Natural killer cell (primary cell): ENCODE measurements around the gene ZSWIM6. TPM values are rescaled to one million over a fixed set of nuclear protein-coding genes. Genes with fewer than 3 reads are reported as not detected.

Experiments
- ATAC-seq, 3 donors: fragments of 150-1000 bp in 2 of 3; fragments of 200-7000 bp in 1 of 3; cut with Tn5 transposase; 1 replicate in 1 of 3; 2 replicates in 2 of 3; pipeline ENCODE4 v1.10.0; 2021; ENCODE audit warnings: mild to moderate bottlenecking in 2 of 3, moderate library complexity in 2 of 3
- DNase-seq, 2 donors: peaks; one replicate each; pipeline versions ENCODE4 v3.0.0 to v3.0.0-alpha.2; 2013 to 2021; ENCODE audit warnings: mixed read lengths in 1 of 2
- H3K27ac ChIP-seq: one replicate; pipeline ENCODE4 v1.5.1; 2013; ENCODE audit warnings: mild to moderate bottlenecking, low read length
- H3K27me3 ChIP-seq: one replicate; pipeline ENCODE4 v1.6.1; 2013; ENCODE audit warnings: low read length; ENCODE audit not compliant: control insufficient read depth, insufficient read depth
- H3K36me3 ChIP-seq: one replicate; pipeline ENCODE4 v1.6.1; 2013; ENCODE audit warnings: low read length; ENCODE audit not compliant: control insufficient read depth, insufficient read depth
- H3K4me1 ChIP-seq: one replicate; pipeline ENCODE4 v1.6.1; 2013; ENCODE audit warnings: low read length; ENCODE audit not compliant: control insufficient read depth, insufficient read depth
- H3K4me3 ChIP-seq: one replicate; pipeline ENCODE4 v1.5.1; 2013; ENCODE audit warnings: low read length
- H3K9me3 ChIP-seq: one replicate; pipeline ENCODE4 v1.6.1; 2013; ENCODE audit warnings: low read length; ENCODE audit not compliant: control insufficient read depth, insufficient read depth
- H3K27ac Mint-ChIP-seq, 2 donors: one replicate each; pipeline ENCODE4 v1.8.0; 2022; ENCODE audit warnings: mild to moderate bottlenecking in 2 of 2, mixed read lengths in 2 of 2, moderate library complexity in 1 of 2
- H3K27me3 Mint-ChIP-seq, 2 donors: one replicate each; pipeline ENCODE4 v1.8.0; 2022; ENCODE audit warnings: low read depth in 2 of 2, mixed read lengths in 2 of 2
- H3K36me3 Mint-ChIP-seq: one replicate; pipeline ENCODE4 v1.8.0; 2022; ENCODE audit warnings: mixed read lengths
- H3K4me1 Mint-ChIP-seq, 2 donors: one replicate each; pipeline ENCODE4 v1.8.0; 2022; ENCODE audit warnings: mixed read lengths in 2 of 2
- H3K4me3 Mint-ChIP-seq: one replicate; pipeline ENCODE4 v1.8.0; 2022; ENCODE audit warnings: mild to moderate bottlenecking, moderate library complexity, mixed read lengths
- H3K9me3 Mint-ChIP-seq, 2 donors: one replicate each; pipeline ENCODE4 v1.8.0; 2022; ENCODE audit warnings: mixed read lengths in 2 of 2
- CTCF ChIP-seq: fragments of 200-600 bp; IDR thresholded peaks from one replicate; pipeline ENCODE4 v1.8.0; 2022; ENCODE audit warnings: antibody characterized with exemption
- WGBS: methylation state at CpG from one replicate; pipeline ENCODE4 v1.1.7; 2013; ENCODE audit warnings: missing lambda C conversion rate; ENCODE audit not compliant: insufficient coverage; 5-methylcytosine and 5-hydroxymethylcytosine counted together
- intact Hi-C: fragments of 100-400 bp; cut with micrococcal nuclease; formaldehyde crosslinking; loops from one replicate; pipeline ENCODE4 v1.14.2; 2022
- total RNA-seq, 4 donors: library from RNA; stranded (reverse); fragments of 120-200 nt in 1 of 4; gene quantifications; one replicate each; pipeline versions ENCODE4 v1.2.3 to v1.2.4, GENCODE V29; 2013 to 2022

Gene ZSWIM6
- total RNA-seq, 3 donors from 2014 or later (not counting 1 experiment from before 2014, with no cell fraction given), result 8.7 to 11.4 (median 10.5) TPM

GRCh38 chr5:61491861-61492260, 159.8 kb downstream of the ZSWIM6 start:
- no peaks in the 10 kb centered on the region for H3K9me3 ChIP-seq
- H3K36me3 ChIP-seq, result peaks cover 2% of the 10 kb centered on the region
- DNase-seq, result no peak
- Mint-ChIP-seq H3K9me3 (peaks cover 2 to 3% of the 10 kb centered on the region in 2 donors), H3K36me3 (no peaks in the 10 kb centered on the region), H3K4me1 (peaks cover 9 to 19% of the 10 kb centered on the region in 2 donors), H3K27ac (no peak overlapping the region), H3K27me3 (no peaks in the 10 kb centered on the region), H3K4me3 (no peak overlapping the region)
- H3K27me3 ChIP-seq, result no peaks in the 10 kb centered on the region
- 100% methylated on average over 1 of the region's 1 CpG for WGBS
- H3K4me3 ChIP-seq, result no peak overlapping the region
- ATAC-seq, result no peak
- TF ChIP-seq CTCF, result no peak
- no peaks in the 10 kb centered on the region for H3K4me1 ChIP-seq
- H3K27ac ChIP-seq, result no peak overlapping the region
- intact Hi-C loops, result no loop called here

GRCh38 chr5:61493973-61494372, 161.9 kb downstream of the ZSWIM6 start:
- no peaks in the 10 kb centered on the region for H3K4me1 ChIP-seq
- H3K27me3 Mint-ChIP-seq, result no peaks in the 10 kb centered on the region
- no peak overlapping the region for H3K4me3 ChIP-seq
- no peak overlapping the region for H3K27ac ChIP-seq
- H3K27me3 ChIP-seq, result no peaks in the 10 kb centered on the region
- WGBS, result 91% methylated on average over 5 of the region's 7 CpGs
- H3K9me3 ChIP-seq, result no peaks in the 10 kb centered on the region
- no peak overlapping the region for H3K4me3 Mint-ChIP-seq
- ATAC-seq (no peak), DNase-seq (no peak)
- H3K36me3 Mint-ChIP-seq, result no peaks in the 10 kb centered on the region
- peaks cover 2% of the 10 kb centered on the region for H3K36me3 ChIP-seq
- H3K4me1 Mint-ChIP-seq, result peaks cover 3 to 5% of the 10 kb centered on the region in 2 donors
- H3K27ac Mint-ChIP-seq, result no peak overlapping the region
- intact Hi-C loops, result no loop called here
- TF ChIP-seq CTCF, result no peak
- peaks cover under 1 to 2% of the 10 kb centered on the region in 2 donors for H3K9me3 Mint-ChIP-seq

GRCh38 chr5:61496446-61496845, 164.4 kb downstream of the ZSWIM6 start:
- Mint-ChIP-seq H3K9me3 (no peaks in the 10 kb centered on the region), H3K27me3 (no peaks in the 10 kb centered on the region), H3K36me3 (no peaks in the 10 kb centered on the region), H3K27ac (no peak overlapping the region), H3K4me3 (no peak overlapping the region), H3K4me1 (peaks cover 0 to 5% of the 10 kb centered on the region in 2 donors)
- Histone ChIP-seq H3K36me3 (peaks cover 2% of the 10 kb centered on the region), H3K9me3 (no peaks in the 10 kb centered on the region), H3K4me1 (no peaks in the 10 kb centered on the region), H3K27me3 (no peaks in the 10 kb centered on the region), H3K4me3 (no peak overlapping the region), H3K27ac (no peak overlapping the region)
- no peak for TF ChIP-seq CTCF
- no peak for DNase-seq
- intact Hi-C loops, result no loop called here
- 97% methylated on average over 3 of the region's 3 CpGs for WGBS
- ATAC-seq, result no peak

GRCh38 chr5:61496860-61497259, 164.8 kb downstream of the ZSWIM6 start:
- DNase-seq (no peak), ATAC-seq (no peak)
- Mint-ChIP-seq H3K9me3 (no peaks in the 10 kb centered on the region), H3K4me3 (no peak overlapping the region), H3K4me1 (peaks cover 0 to 5% of the 10 kb centered on the region in 2 donors), H3K36me3 (no peaks in the 10 kb centered on the region), H3K27ac (no peak overlapping the region), H3K27me3 (no peaks in the 10 kb centered on the region)
- Histone ChIP-seq H3K27ac (no peak overlapping the region), H3K4me1 (no peaks in the 10 kb centered on the region), H3K36me3 (peaks cover 2% of the 10 kb centered on the region), H3K27me3 (no peaks in the 10 kb centered on the region), H3K4me3 (no peak overlapping the region), H3K9me3 (no peaks in the 10 kb centered on the region)
- TF ChIP-seq CTCF, result no peak
- 94% methylated on average over 4 of the region's 4 CpGs for WGBS
- intact Hi-C loops, result no loop called here
